GM12878 (cell line): ENCODE data around the gene SOAT2.

Source experiments
- BHLHE40 ChIP-seq, 2 experiments: fragments of 450-650 bp in 1 of 2; IDR thresholded peaks; 2 replicates each; pipeline ENCODE4 v1.6.1; 2011 to 2017; ENCODE audit warnings: low read depth in 2 of 2, borderline replicate concordance in 1 of 2, improper control_type of control experiment in 1 of 2, low read length in 1 of 2, mild to moderate bottlenecking in 1 of 2
- CEBPB ChIP-seq, 2 experiments: fragments of 150-350 bp in 1 of 2; IDR thresholded peaks; 2 replicates each; pipeline ENCODE4 v1.6.1; 2012 to 2014; ENCODE audit warnings: low read depth in 2 of 2, low read length in 2 of 2, borderline replicate concordance in 1 of 2, inconsistent platforms in 1 of 2
- CTCF ChIP-seq, 3 experiments: IDR thresholded peaks in 2 of 3; conservative IDR thresholded peaks in 1 of 3; 2 replicates each; pipeline ENCODE4 v1.5.1; 2011; ENCODE audit warnings: low read depth in 3 of 3, low read length in 3 of 3, mild to moderate bottlenecking in 3 of 3, control low read depth in 2 of 3, moderate library complexity in 2 of 3, inconsistent platforms in 1 of 3, mixed read lengths in 1 of 3; ENCODE audit not compliant: control insufficient read depth in 2 of 3, insufficient read depth in 1 of 3; ENCODE audit errors: extremely low read depth in 1 of 3
- ETV6 ChIP-seq, 2 experiments: fragments of 450-650 bp in 1 of 2; IDR thresholded peaks in 1 of 2; conservative IDR thresholded peaks in 1 of 2; 2 replicates each; pipeline ENCODE4 v1.6.1; 2014; ENCODE audit warnings: antibody characterized with exemption in 1 of 2, borderline replicate concordance in 1 of 2, low read depth in 1 of 2, mild to moderate bottlenecking in 1 of 2, moderate library complexity in 1 of 2
- EZH2 ChIP-seq: IDR thresholded peaks from 2 replicates; pipeline ENCODE4 v1.6.1; 2012; ENCODE audit warnings: low read depth, mild to moderate bottlenecking, control low read depth, inconsistent platforms, low read length, borderline replicate concordance; ENCODE audit not compliant: control insufficient read depth
- JUND ChIP-seq: IDR thresholded peaks from 2 replicates; pipeline ENCODE4 v1.6.1; 2012; ENCODE audit warnings: low read depth, mild to moderate bottlenecking, low read length, improper control_type of control experiment, moderate library complexity
- MYC ChIP-seq: IDR thresholded peaks from 2 replicates; pipeline ENCODE4 v1.6.1; 2011; ENCODE audit warnings: mild to moderate bottlenecking, low read length, moderate library complexity, inconsistent platforms; ENCODE audit not compliant: insufficient read depth, insufficient replicate concordance, insufficient read length, severe bottlenecking
- POLR2A ChIP-seq: IDR thresholded peaks from 2 replicates; pipeline ENCODE4 v1.6.1; 2011; ENCODE audit warnings: low read depth, mild to moderate bottlenecking, low read length
- POLR2AphosphoS5 ChIP-seq: IDR thresholded peaks from 2 replicates; pipeline ENCODE4 v1.6.1; 2011; ENCODE audit warnings: mild to moderate bottlenecking, low read length, inconsistent platforms
- RAD51 ChIP-seq: fragments of 450-650 bp; IDR thresholded peaks from 2 replicates; pipeline ENCODE4 v1.6.1; 2016; ENCODE audit warnings: moderate library complexity, mild to moderate bottlenecking, inconsistent platforms
- TCF3 ChIP-seq: IDR thresholded peaks from 2 replicates; pipeline ENCODE4 v1.6.1; 2012; ENCODE audit warnings: low read depth, mild to moderate bottlenecking, low read length, borderline replicate concordance; ENCODE audit not compliant: insufficient read depth
- USF2 ChIP-seq: IDR thresholded peaks from 2 replicates; pipeline ENCODE4 v1.6.1; 2011; ENCODE audit warnings: low read depth, low read length, improper control_type of control experiment, borderline replicate concordance

GRCh38 chr12:53096759-53097158, 6.5 kb upstream of the SOAT2 start:
- TF ChIP-seq TCF3 = no peak
- TF ChIP-seq JUND = no peak
- no peak for TF ChIP-seq POLR2A
- no peak for TF ChIP-seq CEBPB (IDR thresholded peaks at IDR 0.05; ENCODE audit: borderline replicate concordance in 1 of 2, low read depth in 2 of 2, low read length in 2 of 2)
- no peak for TF ChIP-seq CTCF (IDR thresholded peaks at IDR 0.05 in 2 of 3, conservative IDR thresholded peaks at IDR 0.05 in 1 of 3; ENCODE audit: control insufficient read depth in 2 of 3, extremely low read depth in 1 of 3, insufficient read depth in 1 of 3, low read depth in 3 of 3, low read length in 3 of 3)
- TF ChIP-seq USF2 = no peak
- no peak for TF ChIP-seq RAD51
- no peak for TF ChIP-seq ETV6 (conservative IDR thresholded peaks at IDR 0.05 in 1 of 2, IDR thresholded peaks at IDR 0.05 in 1 of 2; ENCODE audit: borderline replicate concordance in 1 of 2, low read depth in 1 of 2)
- no peak for TF ChIP-seq EZH2
- no peak for TF ChIP-seq MYC
- no peak for TF ChIP-seq BHLHE40 (IDR thresholded peaks at IDR 0.05; ENCODE audit: borderline replicate concordance in 1 of 2, low read depth in 2 of 2, low read length in 1 of 2)
- TF ChIP-seq POLR2AphosphoS5 = no peak
